ENCODE measurements around the gene SETDB2.

DNA sequence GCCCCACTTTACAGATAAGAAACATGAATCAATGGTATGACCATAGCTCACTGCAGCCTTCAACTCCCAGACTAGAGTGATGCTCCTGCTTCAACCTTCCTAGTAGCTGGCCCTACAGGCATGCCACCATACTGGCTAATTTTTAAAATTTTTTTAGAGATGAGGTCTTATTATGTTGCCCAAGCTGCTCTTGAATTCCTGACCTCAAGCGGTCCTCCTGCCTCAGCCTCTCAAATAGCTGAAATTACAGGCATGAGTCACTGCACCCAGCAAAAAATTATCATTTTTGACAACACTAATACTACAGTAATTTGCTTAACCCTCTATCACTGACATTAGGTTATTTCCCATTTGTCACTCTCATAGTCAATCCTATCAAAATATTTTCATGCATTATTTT is 15.0 kb upstream of the SETDB2 start:
- TF ChIP-seq, protein P1, sequence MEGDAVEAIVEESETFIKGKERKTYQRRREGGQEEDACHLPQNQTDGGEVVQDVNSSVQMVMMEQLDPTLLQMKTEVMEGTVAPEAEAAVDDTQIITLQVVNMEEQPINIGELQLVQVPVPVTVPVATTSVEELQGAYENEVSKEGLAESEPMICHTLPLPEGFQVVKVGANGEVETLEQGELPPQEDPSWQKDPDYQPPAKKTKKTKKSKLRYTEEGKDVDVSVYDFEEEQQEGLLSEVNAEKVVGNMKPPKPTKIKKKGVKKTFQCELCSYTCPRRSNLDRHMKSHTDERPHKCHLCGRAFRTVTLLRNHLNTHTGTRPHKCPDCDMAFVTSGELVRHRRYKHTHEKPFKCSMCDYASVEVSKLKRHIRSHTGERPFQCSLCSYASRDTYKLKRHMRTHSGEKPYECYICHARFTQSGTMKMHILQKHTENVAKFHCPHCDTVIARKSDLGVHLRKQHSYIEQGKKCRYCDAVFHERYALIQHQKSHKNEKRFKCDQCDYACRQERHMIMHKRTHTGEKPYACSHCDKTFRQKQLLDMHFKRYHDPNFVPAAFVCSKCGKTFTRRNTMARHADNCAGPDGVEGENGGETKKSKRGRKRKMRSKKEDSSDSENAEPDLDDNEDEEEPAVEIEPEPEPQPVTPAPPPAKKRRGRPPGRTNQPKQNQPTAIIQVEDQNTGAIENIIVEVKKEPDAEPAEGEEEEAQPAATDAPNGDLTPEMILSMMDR (conservative IDR thresholded peaks at IDR 0.05; ENCODE audit: low read depth, low read length) = no peak
- TF ChIP-seq POLR2A (IDR thresholded peaks at IDR 0.05; ENCODE audit: low read depth, low read length) = no peak
- TF ChIP-seq, protein P2, sequence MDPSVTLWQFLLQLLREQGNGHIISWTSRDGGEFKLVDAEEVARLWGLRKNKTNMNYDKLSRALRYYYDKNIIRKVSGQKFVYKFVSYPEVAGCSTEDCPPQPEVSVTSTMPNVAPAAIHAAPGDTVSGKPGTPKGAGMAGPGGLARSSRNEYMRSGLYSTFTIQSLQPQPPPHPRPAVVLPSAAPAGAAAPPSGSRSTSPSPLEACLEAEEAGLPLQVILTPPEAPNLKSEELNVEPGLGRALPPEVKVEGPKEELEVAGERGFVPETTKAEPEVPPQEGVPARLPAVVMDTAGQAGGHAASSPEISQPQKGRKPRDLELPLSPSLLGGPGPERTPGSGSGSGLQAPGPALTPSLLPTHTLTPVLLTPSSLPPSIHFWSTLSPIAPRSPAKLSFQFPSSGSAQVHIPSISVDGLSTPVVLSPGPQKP (IDR thresholded peaks at IDR 0.05; ENCODE audit: borderline replicate concordance, low read depth, low read length) = no peak
- no peak for TF ChIP-seq CEBPB (IDR thresholded peaks at IDR 0.05; ENCODE audit: low read depth, low read length)
- TF ChIP-seq FOS (IDR thresholded peaks at IDR 0.05; ENCODE audit: low read depth, low read length) = no peak
- TF ChIP-seq RAD21 (IDR thresholded peaks at IDR 0.05; ENCODE audit: low read length) = no peak
- TF ChIP-seq RFX5 (IDR thresholded peaks at IDR 0.05; ENCODE audit: low read depth, low read length) = no peak
- TF ChIP-seq, protein P3, sequence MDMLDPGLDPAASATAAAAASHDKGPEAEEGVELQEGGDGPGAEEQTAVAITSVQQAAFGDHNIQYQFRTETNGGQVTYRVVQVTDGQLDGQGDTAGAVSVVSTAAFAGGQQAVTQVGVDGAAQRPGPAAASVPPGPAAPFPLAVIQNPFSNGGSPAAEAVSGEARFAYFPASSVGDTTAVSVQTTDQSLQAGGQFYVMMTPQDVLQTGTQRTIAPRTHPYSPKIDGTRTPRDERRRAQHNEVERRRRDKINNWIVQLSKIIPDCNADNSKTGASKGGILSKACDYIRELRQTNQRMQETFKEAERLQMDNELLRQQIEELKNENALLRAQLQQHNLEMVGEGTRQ (IDR thresholded peaks at IDR 0.05; ENCODE audit: low read depth, low read length) = no peak
- TF ChIP-seq CHD1 (IDR thresholded peaks at IDR 0.05; ENCODE audit: low read depth, low read length) = no peak

Data from IMR-90 (cell line).